ENCODE results near the gene SLC22A2.

GRCh38 chr6:160222491-160222890 is 36.1 kb downstream of the SLC22A2 start:
- no peak for TF ChIP-seq CTCF (IDR thresholded peaks at IDR 0.05)
- TF ChIP-seq POLR2A (IDR thresholded peaks at IDR 0.05), result no peak

Data from lower leg skin (tissue), 3 donors.